Measurements from ENCODE around the gene L3MBTL2.

L3MBTL2 gene

GRCh38 chr22:41215409-41215808 lies 10.3 kb downstream of the L3MBTL2 start:
- DNase-seq (ENCODE audit: low read depth in 2 of 2), result no peak

DNA sequence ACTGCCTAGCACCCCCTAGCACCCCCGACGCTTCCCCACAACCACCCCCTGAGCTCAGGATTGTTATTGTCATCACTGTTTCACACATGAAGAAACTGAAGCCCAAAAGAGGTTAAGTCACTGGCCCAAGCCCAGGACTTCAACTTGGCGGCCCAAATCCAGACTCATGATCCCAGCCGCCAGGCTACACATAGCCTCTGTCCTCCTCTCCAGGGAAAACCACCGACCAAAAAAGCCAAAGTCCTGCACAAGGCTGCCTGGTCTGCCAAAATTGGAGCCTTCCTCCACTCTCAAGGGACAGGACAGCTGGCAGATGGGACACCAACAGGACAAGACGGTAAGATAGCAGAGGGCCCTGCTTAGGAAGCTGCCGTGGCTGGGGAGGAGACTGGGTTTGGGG lies 10.8 kb downstream of the L3MBTL2 start:
- DNase-seq (ENCODE audit: low read depth in 2 of 2), result no peak

GRCh38 chr22:41216984-41217383 lies 11.9 kb downstream of the L3MBTL2 start:
- DNase-seq (ENCODE audit: low read depth in 2 of 2), result no peak

DNA sequence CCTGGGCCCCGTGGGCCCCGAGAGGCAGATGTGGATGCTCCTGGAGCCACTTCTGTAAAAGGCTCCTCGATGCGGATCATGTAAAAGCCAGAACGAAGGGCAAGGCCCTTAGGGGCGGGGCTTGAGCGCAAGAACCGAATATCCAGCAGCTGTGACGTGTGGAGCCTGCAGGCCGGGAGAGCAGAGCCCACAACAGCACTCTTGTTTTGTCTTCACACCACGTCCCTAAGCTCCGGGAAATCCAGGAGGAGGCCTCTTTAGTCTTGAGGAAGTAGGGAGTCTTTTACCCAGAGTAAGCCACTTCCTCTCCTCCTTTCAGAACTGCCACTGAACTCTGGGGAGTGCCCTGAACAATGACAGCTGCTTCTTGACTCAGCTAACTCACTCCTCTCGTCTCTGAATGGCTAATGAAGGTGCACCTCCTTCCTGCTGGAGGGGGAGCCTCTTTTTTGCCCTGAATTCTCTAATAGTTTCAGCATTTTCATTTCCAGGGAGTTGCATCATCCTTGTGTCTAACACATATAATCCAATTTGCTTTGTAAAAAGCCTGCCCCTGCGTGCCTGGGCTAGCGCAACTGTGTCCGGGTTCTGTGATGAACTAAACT lies 12.5 kb downstream of the L3MBTL2 start:
- DNase-seq (ENCODE audit: low read depth in 2 of 2), result peak; percentile 59 to 60

DNA sequence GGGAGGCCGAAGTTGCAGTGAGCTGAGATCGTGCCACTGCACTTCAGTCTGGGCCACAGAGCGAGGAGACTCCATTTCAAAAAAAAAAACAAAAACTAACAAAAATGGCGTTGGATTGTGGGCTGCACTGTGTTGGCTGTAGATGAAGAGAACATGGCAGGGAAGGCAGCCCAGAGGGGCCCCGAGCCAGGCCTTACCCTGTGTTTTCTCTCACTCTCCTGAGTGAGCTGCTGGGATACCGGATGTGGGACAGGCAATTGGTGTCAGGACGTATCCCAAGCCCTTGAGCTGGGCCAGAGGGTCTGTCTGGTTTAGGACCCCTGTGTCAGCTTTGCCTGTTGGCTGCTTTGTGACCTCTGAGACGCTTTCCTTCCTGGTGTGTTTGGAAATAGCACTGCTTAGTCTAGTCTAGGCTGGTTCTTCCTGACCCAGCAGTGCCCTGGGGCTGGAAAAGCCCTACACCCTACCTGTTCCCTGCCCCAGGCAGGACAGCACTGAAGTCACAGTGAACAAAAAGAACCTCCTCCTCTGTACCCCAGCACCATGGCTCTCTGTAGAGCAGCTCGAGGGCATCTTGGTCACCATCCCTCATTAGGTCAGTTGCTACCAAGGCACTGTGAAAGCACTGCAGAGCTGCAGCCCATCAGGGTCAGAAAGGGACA lies 17.9 kb downstream of the L3MBTL2 start:
- no peak for DNase-seq (ENCODE audit: low read depth in 2 of 2)

DNA sequence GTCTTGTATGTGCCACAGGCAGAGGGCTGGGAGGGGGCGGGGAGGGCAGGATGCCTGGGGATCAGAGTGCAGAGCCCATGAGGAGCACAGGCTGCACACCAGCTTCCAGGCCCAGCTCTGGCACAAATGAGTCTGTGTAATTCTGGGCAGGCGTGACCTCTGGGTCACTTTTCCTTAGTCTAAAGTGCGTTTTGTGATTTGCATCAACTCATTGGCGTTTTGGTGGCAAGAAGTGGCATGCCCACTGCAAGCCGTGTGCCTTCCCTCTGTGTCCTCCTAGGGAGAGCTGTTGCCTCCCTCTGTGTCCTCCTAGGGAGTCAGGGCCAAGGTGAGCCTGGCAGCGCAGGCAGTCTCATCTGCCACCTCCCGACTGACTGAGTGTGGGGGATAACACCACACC lies 18.4 kb downstream of the L3MBTL2 start:
- no peak for DNase-seq (ENCODE audit: low read depth in 2 of 2)

DNA sequence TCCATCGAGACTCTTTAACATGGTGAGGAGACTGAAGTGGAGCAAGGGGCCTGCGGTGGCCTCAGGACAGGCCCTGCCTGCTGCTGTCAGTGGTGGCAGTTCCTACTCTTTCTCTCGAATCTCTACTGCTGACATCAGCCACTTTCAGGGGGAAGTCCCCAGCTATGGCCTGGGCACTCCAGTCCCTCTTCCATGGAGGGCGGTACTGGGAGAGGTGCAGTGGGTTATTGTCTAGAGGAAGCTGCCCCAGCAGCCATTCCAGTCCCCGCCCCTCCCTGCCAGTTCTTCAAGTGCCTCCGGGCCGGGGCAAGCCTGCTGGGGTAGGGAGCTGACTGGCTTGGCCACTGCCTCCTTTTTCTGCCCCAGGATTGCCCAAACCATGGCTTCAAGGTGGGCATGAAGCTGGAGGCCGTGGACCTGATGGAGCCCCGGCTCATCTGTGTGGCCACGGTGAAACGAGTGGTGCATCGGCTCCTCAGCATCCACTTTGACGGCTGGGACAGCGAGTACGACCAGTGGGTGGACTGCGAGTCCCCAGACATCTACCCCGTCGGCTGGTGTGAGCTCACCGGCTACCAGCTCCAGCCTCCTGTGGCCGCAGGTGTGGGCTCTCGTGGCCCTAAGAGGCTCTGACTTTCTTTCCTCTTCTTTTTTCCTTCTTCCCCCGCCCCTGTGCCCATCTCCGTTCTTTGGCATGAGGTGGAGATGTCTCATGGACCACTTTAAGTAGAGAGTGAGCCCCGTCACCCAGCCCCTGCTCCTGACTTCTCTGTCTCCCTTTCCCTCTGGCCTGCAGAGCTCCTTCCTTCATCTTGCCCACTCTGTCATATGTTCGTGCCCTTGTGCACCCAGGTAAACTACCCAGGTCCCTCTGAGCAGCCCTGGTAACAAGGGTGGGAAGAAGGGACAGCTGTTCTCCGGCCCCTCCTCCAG lies 21.9 kb downstream of the L3MBTL2 start:
- DNase-seq (ENCODE audit: low read depth in 2 of 2), result no peak

DNA sequence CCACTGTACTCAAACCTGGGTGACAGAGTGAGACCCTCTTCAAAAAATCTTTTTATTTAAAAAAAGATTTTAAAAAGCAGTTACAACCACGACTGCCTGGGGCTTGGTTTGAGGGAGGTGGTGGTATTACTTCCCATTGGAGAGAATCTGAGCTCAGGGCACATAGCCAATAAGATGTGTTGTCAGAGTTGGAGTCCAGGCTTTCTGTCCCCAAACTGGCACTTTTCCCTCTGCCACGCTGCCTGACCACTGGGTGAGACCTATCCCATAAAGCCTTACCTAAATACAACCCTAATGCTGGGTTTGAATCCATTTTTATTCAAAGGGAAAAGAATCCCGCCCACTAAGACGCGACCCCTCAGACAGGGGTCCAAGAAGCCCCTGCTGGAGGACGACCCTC lies 24.1 kb downstream of the L3MBTL2 start:
- DNase-seq (ENCODE audit: low read depth in 2 of 2), result no peak

GRCh38 chr22:41229730-41230400 lies 24.8 kb downstream of the L3MBTL2 start:
- no peak for DNase-seq (ENCODE audit: low read depth in 2 of 2)

DNA sequence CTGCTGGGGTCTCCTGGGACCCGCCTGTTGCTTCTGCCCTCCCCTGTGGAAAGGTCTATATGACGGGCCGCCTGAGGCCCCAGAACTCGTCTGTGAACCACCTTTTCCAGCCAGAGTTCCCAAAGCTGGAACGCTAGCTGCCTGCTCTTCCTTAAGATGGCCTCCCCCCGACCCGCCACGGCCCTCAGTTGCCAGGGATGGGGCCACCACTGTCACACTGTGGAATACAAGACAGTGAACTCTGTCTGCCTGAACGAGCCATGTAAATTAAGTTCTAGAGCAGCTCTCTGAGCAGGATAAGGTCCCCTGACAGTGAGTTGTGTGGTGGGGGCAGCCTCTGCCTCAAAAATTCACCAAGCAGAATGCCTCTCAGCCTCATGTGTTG lies 25.3 kb downstream of the L3MBTL2 start:
- no peak for DNase-seq (ENCODE audit: low read depth in 2 of 2)

DNA sequence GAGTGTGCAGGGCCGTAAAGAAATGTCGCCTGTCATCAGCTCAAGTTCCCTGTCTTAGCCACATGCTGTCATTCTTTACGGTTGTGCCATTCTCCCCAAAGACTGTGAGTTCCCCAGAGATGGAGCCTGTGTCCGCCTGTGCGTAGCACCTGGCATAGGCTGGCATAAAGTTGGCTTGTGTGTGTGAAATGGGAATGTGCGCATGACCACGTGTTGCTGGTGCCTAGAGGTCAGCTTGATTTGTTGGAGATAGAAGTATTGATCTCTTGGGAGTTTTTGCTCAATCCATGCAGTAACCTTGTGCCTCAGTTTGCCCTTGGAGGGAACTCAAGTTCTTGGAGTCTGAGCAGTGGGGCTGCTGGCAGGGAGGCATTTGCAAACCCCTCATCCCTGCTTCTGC lies 26.3 kb downstream of the L3MBTL2 start:
- DNase-seq (ENCODE audit: low read depth in 2 of 2), result no peak

DNA sequence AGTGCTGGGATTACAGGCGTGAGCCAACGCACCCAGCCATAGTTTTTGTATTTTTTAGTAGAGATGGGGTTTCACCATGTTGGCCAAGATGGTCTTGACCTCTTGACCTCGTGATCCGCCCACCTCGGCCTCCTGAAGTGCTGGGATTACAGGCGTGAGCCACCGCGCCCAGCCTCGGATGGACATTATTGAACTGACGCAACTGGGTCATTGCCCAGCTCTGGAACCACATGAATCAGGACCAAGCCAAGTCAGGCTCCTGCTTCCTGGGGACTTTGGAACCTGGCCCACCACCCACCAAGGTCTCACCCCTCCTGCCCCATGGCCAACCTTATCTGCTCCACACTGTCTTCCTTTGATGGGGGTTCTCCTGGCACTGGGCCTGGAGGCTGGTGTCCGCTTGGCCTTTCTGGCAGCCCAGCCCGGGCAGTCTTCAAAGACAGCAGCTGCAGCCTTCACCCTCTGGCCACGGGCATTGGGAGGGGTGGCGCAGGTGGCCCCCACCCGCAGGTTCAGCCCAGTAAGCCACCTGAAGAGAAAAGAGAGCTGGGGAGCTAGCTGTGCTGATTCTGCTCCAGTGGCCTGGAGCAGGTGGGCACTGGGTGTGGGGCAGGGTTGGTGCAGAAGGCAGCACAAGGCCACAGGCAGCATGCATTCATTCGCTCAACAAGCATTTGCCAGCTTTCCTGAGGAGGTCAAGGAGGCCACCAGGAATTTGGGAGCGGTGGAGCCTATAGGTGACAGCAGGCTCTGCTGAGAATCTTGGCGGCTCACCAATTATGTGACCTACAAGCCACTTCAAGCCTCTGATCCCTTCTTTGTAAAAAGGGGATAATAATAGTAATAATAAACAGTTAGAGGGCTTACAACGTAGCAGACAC lies 29.9 kb downstream of the L3MBTL2 start:
- no peak for DNase-seq (ENCODE audit: low read depth in 2 of 2)

- DNase-seq (ENCODE audit: low read depth in 2 of 2), result no peak
These were observed 32.1 kb downstream of the L3MBTL2 start for GRCh38 chr22:41237036-41237706.

DNA sequence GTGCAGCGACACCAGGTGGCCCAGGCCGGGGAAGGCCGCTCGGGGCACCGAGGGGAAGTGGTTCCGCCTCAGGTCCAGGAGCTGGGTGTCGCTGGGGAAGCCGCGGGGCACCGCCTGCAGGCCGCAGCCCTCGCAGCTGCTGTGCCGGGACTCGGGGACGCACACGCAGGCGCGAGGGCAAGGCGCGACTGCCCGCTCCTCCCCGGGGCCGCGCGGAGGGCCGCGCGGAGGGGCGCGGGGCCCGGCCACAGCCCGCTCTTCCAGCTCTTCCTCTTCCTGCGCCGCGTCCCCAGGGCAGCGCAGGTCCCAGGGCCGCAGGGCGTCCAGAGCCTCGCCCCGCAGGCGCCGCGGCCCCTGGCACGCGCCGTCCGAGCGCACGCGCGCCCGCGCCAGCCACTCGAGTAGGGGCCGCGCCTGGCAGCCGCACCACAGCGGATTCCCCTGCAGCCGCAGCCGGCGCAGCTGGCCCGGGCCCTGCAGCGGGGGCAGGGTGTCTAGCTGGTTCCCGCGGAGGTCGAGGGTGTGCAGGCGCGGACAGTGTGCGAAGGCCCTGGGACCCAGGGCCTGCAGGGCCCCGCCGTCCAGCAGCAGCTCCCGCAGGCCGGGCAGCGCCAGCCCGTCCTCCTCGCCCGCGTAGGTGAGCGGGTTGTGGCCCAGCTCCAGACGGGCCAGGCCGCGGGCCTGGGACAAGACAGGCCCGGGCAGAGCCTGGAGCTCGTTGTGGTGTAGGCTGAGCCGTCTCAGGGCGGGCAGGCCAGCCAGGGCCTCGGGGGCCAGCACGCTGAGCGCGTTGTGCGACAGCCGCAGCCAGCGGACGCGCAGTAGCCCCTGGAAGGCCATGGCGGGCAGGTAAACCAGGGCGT lies 32.8 kb downstream of the L3MBTL2 start:
- no peak for DNase-seq (ENCODE audit: low read depth in 2 of 2)

DNA sequence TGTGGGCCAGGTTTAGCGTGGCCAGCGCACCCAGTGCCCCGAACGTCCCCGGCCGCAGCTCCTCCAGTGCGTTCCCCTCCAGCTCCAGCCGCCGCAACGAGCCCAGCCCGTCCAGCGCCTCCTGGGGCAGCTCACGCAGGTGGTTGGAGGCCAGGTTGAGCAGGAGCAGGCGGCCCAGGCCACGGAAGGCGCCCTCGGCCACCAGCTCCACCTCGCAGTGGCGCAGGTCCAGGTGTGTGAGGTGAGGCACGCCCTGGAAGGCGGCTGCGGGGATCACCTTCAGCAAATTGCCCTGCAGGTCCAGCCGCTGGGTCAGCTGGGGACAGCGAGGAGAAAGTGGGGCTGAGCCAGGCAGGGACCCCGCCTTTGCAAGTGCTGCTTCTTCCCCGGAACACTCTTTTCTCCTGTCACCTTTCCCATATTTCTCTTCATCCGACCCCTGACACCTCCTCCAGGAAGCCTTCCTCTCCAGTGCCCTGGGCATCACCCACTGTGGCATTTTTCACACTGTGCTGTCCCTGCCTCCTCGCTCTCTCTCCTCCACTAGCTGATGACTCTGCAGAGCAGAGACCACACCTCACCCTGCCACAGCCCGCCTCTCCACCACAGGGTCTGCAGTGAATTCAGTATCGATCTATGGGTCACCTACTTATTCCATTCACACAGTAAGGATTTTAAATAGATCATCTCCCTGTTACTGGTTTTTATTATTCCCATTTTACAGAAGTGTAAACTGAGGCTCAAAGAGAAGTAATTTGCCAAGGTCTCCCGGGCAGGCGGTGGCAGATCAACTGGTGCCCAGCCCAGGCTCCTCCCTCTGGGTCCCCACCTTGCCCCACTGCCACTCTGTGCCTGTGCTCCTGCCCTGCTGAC lies 33.7 kb downstream of the L3MBTL2 start:
- no peak for DNase-seq (ENCODE audit: low read depth in 2 of 2)

DNA sequence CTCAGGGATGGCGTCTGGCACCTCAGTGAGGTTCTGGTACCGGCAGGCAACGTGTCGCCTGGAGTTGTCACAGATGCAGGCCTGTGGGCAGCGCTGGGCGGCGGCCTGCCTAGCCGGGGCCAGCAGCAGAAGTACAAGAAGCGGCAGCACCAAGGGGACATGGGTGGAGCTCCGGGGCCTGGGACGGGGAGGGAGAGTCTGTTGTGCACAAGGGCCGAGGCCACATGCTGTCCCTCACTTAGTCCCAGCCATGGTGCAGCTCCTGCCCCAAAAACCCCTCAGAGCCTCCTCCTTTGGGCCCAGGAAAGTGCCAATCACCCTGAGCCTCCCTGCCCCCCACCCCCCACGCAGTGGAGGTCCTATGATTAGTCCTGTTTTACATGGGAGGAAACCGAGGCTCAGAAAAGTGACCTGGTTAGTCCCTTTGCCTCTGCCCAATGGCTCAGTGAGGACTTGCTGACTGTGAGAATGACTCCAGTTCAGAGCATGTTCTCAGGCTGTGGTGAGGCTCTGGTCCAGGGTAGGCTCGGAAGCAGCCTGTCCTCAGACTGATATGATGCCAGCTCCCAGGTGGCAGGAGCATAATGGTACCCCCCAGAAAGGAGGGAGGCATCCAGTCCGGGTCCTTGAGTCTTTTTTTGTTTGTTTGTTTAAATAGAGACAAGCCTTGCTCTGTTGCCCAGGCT lies 34.5 kb downstream of the L3MBTL2 start:
- no peak for DNase-seq (ENCODE audit: low read depth in 2 of 2)

DNA sequence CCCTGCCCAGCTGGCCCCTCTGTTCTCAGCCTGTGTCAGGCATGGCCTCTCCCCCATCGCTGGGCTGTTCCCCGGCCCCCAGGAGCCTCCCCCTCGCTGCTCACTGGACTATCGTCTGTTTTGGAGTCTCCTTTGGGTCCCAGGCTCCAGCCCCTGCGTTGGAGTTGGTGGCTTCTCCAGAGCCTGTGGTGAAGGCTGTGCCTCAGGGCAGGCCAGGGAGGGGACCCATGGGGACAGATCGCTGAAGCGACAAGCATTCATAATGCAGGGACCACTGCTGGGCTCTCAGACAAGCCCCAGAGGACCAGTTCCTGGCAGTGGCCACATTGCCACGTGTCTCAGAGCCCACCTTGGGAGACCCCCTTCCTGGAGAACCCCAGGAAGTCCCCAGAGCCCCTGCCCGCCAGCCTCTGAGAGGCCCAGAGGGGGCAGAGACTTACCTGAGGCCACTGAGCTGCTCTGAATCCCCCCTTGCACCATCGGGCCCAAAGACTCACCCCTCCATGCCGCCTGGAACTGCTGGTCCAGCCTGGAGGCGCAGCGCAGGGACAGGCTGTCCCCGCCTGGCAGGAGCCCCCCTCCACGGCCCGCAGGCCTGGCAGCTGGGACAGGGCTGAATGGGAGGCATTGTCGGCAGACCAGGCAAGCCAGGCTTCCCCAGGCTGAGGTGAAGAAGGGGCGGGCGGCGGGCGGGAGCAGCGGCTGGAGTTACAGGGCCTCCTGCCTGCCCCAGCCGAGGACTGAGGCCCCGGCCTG lies 35.4 kb downstream of the L3MBTL2 start, which contains the start of gene CHADL:
CHADL (minus strand) TSS at position 555 of the 756 bp plus-strand sequence; CDS start at position 505, 50 bp downstream.
- DNase-seq (ENCODE audit: low read depth in 2 of 2), result no peak

All from fibroblast of skin of left quadriceps (primary cell).